ENCODE data around the gene ZNF304. TPM values are rescaled to one million over a fixed set of nuclear protein-coding genes. Genes with fewer than 3 reads are reported as not detected.

ZNF304 gene
- total and polyA plus RNA-seq, 2 of the 13 experiments (the other 11 are each of a cell fraction or from before 2014, with no cell fraction given), result 3.4 to 8.0 TPM

GRCh38 chr19:57389194-57389729, 38.2 kb downstream of the ZNF304 start (continued):
- TF ChIP-seq ARHGAP35 (CRISPR knock-in tag; IDR thresholded peaks at IDR 0.05; ENCODE audit: borderline replicate concordance) (0 out of 2 replicates have a peak, but pooled peaks have one; percentile 2), ZBED4 (CRISPR knock-in tag; IDR thresholded peaks at IDR 0.05; ENCODE audit: borderline replicate concordance) (0 out of 2 replicates have a peak, but pooled peaks have one; percentile 28), TRAFD1 (CRISPR knock-in tag; IDR thresholded peaks at IDR 0.05; ENCODE audit: borderline replicate concordance) (no peak), REPIN1 (CRISPR knock-in tag; IDR thresholded peaks at IDR 0.05; ENCODE audit: borderline replicate concordance, low read depth) (0 out of 2 replicates have a peak, but pooled peaks have one; percentile 31), LCORL (IDR thresholded peaks at IDR 0.05) (no peak), LCORL (CRISPR knock-in tag; IDR thresholded peaks at IDR 0.05) (peak; percentile 38; the same call in 1 of the 2 replicates), ZNF280D (CRISPR knock-in tag; IDR thresholded peaks at IDR 0.05) (no peak), ZBTB42 (CRISPR knock-in tag; IDR thresholded peaks at IDR 0.05) (0 out of 2 replicates have a peak, but pooled peaks have one; percentile 21), POLR2AphosphoS5 (IDR thresholded peaks at IDR 0.05; ENCODE audit: low read depth, low read length) (0 out of 2 replicates have a peak, but pooled peaks have one; percentile 26), GFI1 (CRISPR knock-in tag; IDR thresholded peaks at IDR 0.05; ENCODE audit: borderline replicate concordance) (0 out of 2 replicates have a peak, but pooled peaks have one; percentile 19), SALL2 (CRISPR knock-in tag; IDR thresholded peaks at IDR 0.05) (0 out of 2 replicates have a peak, but pooled peaks have one; percentile 23), ZNF652 (CRISPR knock-in tag; IDR thresholded peaks at IDR 0.05; ENCODE audit: borderline replicate concordance, low read depth) (0 out of 2 replicates have a peak, but pooled peaks have one; percentile 7), ZKSCAN5 (CRISPR knock-in tag; IDR thresholded peaks at IDR 0.05) (no peak), BORCS8-MEF2B (CRISPR knock-in tag; IDR thresholded peaks at IDR 0.05) (0 out of 2 replicates have a peak, but pooled peaks have one; percentile 7), ZFP90 (CRISPR knock-in tag; IDR thresholded peaks at IDR 0.05; ENCODE audit: borderline replicate concordance) (0 out of 2 replicates have a peak, but pooled peaks have one; percentile 17), SAFB2 (CRISPR knock-in tag; IDR thresholded peaks at IDR 0.05; ENCODE audit: borderline replicate concordance, low read depth) (no peak)

Data from HepG2 (cell line).